IMR-90 (cell line): ENCODE measurements around the gene AMBP. TPM values are rescaled to one million over a fixed set of nuclear protein-coding genes. Genes with fewer than 3 reads are reported as not detected.

ENCODE experiments used
- ATAC-seq: fragments of 200-7000 bp; cut with Tn5 transposase; 2 replicates; pipeline ENCODE4 v1.9.1; 2020; ENCODE audit warnings: low read depth, mild to moderate bottlenecking, moderate library complexity
- BruUV-seq: library from RNA; stranded (reverse); fragments of 400-500 nt; replicated peaks from 2 replicates; lab custom pipeline; 2021; lab: Mats Ljungman, UMichigan
- CTCF ChIA-PET: fragments of 300-600 bp; formaldehyde crosslinking; extraction: SDS; loops from one replicate; lab custom pipeline; 2021; ENCODE audit warnings: antibody characterized with exemption; lab: Yijun Ruan, JAX
- POLR2A ChIA-PET: fragments of 300-600 bp; sonication (Branson Sonifier 250); formaldehyde crosslinking; loops from one replicate; lab custom pipeline; 2022; ENCODE audit warnings: antibody characterized with exemption; ENCODE audit not compliant: unreplicated experiment; lab: Charles Lee
- DNase-seq: peaks from one replicate; pipeline ENCODE4 v3.0.0; 2013
- H2AFZ ChIP-seq: replicated peaks from 2 replicates; pipeline ENCODE3; 2013; ENCODE audit warnings: low read length, mild to moderate bottlenecking; ENCODE audit not compliant: poor library complexity
- H2AK5ac ChIP-seq: 2 replicates; pipeline ENCODE4 v1.6.1; 2013; ENCODE audit warnings: low read depth, low read length, inconsistent platforms
- H2AK9ac ChIP-seq: replicated peaks from 2 replicates; pipeline ENCODE3; 2013; ENCODE audit warnings: mild to moderate bottlenecking, low read depth, low read length, moderate library complexity; ENCODE audit not compliant: poor library complexity
- H2BK120ac ChIP-seq: 2 replicates; pipeline ENCODE4 v1.6.1; 2013; ENCODE audit warnings: low read depth, low read length, inconsistent platforms
- H2BK15ac ChIP-seq: 3 replicates; pipeline ENCODE4 v1.6.1; 2013; ENCODE audit warnings: low read depth, low read length, inconsistent platforms
- H2BK20ac ChIP-seq: 2 replicates; pipeline ENCODE4 v1.6.1; 2013; ENCODE audit warnings: low read depth, mild to moderate bottlenecking, inconsistent platforms, low read length, moderate library complexity
- H2BK5ac ChIP-seq: 2 replicates; pipeline ENCODE4 v1.6.1; 2013; ENCODE audit warnings: mild to moderate bottlenecking, low read depth, low read length, inconsistent platforms; ENCODE audit not compliant: poor library complexity, severe bottlenecking
- H3K14ac ChIP-seq: replicated peaks from 2 replicates; pipeline ENCODE4 v1.6.1; 2013; ENCODE audit warnings: low read depth, low read length, inconsistent platforms
- H3K18ac ChIP-seq: 2 replicates; pipeline ENCODE4 v1.6.1; 2013; ENCODE audit warnings: low read depth, low read length, control low read depth
- H3K23ac ChIP-seq: 2 replicates; pipeline ENCODE4 v1.6.1; 2013; ENCODE audit warnings: low read depth, low read length, inconsistent platforms
- H3K27ac ChIP-seq: 2 replicates; pipeline ENCODE4 v1.5.1; 2013; ENCODE audit warnings: mild to moderate bottlenecking, control low read depth, low read length; ENCODE audit not compliant: insufficient read depth
- H3K27me3 ChIP-seq: 2 replicates; pipeline ENCODE4 v1.6.1; 2013; ENCODE audit warnings: low read length; ENCODE audit not compliant: control insufficient read depth, insufficient read depth
- H3K36me3 ChIP-seq: 2 replicates; pipeline ENCODE4 v1.6.1; 2013; ENCODE audit warnings: low read length, mixed read lengths; ENCODE audit not compliant: control insufficient read depth, insufficient read depth
- H3K4ac ChIP-seq: 2 replicates; pipeline ENCODE4 v1.6.1; 2013; ENCODE audit warnings: low read depth, low read length, inconsistent platforms
- H3K4me1 ChIP-seq: 2 replicates; pipeline ENCODE4 v1.6.1; 2013; ENCODE audit warnings: low read length, mixed read lengths; ENCODE audit not compliant: control insufficient read depth, insufficient read depth
- H3K4me2 ChIP-seq: 2 replicates; pipeline ENCODE4 v1.6.1; 2013; ENCODE audit warnings: low read depth, mild to moderate bottlenecking, control low read depth, low read length, moderate library complexity
- H3K4me3 ChIP-seq: 2 replicates; pipeline ENCODE4 v1.5.1; 2013; ENCODE audit warnings: low read depth, mild to moderate bottlenecking, control low read depth, low read length, moderate library complexity; ENCODE audit not compliant: insufficient read depth
- H3K56ac ChIP-seq: 2 replicates; pipeline ENCODE4 v1.6.1; 2013; ENCODE audit warnings: low read length, inconsistent platforms; ENCODE audit not compliant: insufficient read depth; ENCODE audit errors: extremely low read depth
- H3K79me1 ChIP-seq, 2 experiments: 2 replicates each; pipeline ENCODE4 v1.6.1; 2013; ENCODE audit warnings: low read length in 2 of 2, inconsistent platforms in 1 of 2, low read depth in 1 of 2
- H3K9ac ChIP-seq: 2 replicates; pipeline ENCODE4 v1.6.1; 2013; ENCODE audit warnings: low read depth, low read length, control low read depth
- H3K9me1 ChIP-seq: 2 replicates; pipeline ENCODE4 v1.6.1; 2013; ENCODE audit warnings: low read length, inconsistent platforms; ENCODE audit not compliant: insufficient read depth
- H3K9me3 ChIP-seq: 2 replicates; pipeline ENCODE4 v1.6.1; 2013; ENCODE audit warnings: low read length; ENCODE audit not compliant: control insufficient read depth, insufficient read depth
- H4K20me1 ChIP-seq: 2 replicates; pipeline ENCODE4 v1.6.1; 2013; ENCODE audit warnings: low read length, inconsistent platforms; ENCODE audit not compliant: insufficient read depth
- H4K5ac ChIP-seq: 2 replicates; pipeline ENCODE4 v1.6.1; 2013; ENCODE audit warnings: mild to moderate bottlenecking, low read depth, low read length, control low read depth
- H4K8ac ChIP-seq, 2 experiments: 2 replicates each; pipeline ENCODE4 v1.6.1; 2013; ENCODE audit warnings: low read depth in 2 of 2, low read length in 2 of 2, control low read depth in 1 of 2, inconsistent platforms in 1 of 2
- H4K91ac ChIP-seq: 2 replicates; pipeline ENCODE4 v1.6.1; 2013; ENCODE audit warnings: low read depth, low read length, inconsistent platforms; ENCODE audit not compliant: insufficient read depth
- CEBPB ChIP-seq: IDR thresholded peaks from 2 replicates; pipeline ENCODE4 v1.6.1; 2012; ENCODE audit warnings: low read depth, low read length, improper control_type of control experiment
- MXI1 ChIP-seq: IDR thresholded peaks from 2 replicates; pipeline ENCODE4 v1.6.1; 2012; ENCODE audit warnings: low read depth, mild to moderate bottlenecking, low read length, moderate library complexity, borderline replicate concordance
- RFX5 ChIP-seq: IDR thresholded peaks from 2 replicates; pipeline ENCODE4 v1.8.0; 2012; ENCODE audit warnings: low read depth, mild to moderate bottlenecking, low read length, moderate library complexity
- WGBS, 2 experiments: methylation state at CpG; one replicate each; pipeline versions ENCODE4 v1.1.5 to v1.1.7; 2013; ENCODE audit warnings: missing lambda C conversion rate in 2 of 2; ENCODE audit not compliant: insufficient read length in 1 of 2; ENCODE audit errors: extremely low coverage in 2 of 2; 5-methylcytosine and 5-hydroxymethylcytosine counted together
- dilution Hi-C: fragments of 300-500 bp; cut with HindIII; formaldehyde crosslinking; loops from one replicate; pipeline ENCODE4 v1.14.3; 2018; ENCODE audit warnings: low sequenced_read_pairs; ENCODE audit not compliant: unreplicated experiment
- in situ Hi-C: fragments of 300-500 bp; cut with MboI; formaldehyde crosslinking; loops from 3 replicates; pipeline ENCODE4 v1.14.3; 2019; ENCODE audit warnings: low sequenced_read_pairs, inconsistent platforms, mixed read lengths
- intact Hi-C: fragments of 100-400 bp; cut with micrococcal nuclease; formaldehyde crosslinking; loops from 2 replicates; pipeline ENCODE4 v1.10.0; 2022
- polyA plus RNA-seq, 3 experiments: library from polyadenylated mRNA; depleted of rRNA; stranded (reverse); fragments of >200 nt; gene quantifications; 2 replicates each; pipeline ENCODE4 v1.2.3, GENCODE V29; 2012; ENCODE audit warnings: low replicate concordance in 1 of 3
- total RNA-seq: library from RNA; depleted of rRNA; stranded (reverse); fragments of >200 nt; gene quantifications from 2 replicates; pipeline ENCODE4 v1.2.3, GENCODE V29; 2012

The AMBP gene
- total and polyA plus RNA-seq, 2 of the 4 experiments (the other 2 are of a cell fraction) = not detected

- H4K8ac ChIP-seq = no peak overlapping the region
- H3K9me1 ChIP-seq = no peaks in the 10 kb centered on the region
- H3K4me1 ChIP-seq = no peaks in the 10 kb centered on the region
- H3K79me1 ChIP-seq = no peaks in the 10 kb centered on the region
- no peak overlapping the region for H2AFZ ChIP-seq
- H3K14ac ChIP-seq = no peak overlapping the region
- DNase-seq (no peak), ATAC-seq (no peak)
- H3K4ac ChIP-seq = no peak overlapping the region
- no peak for TF ChIP-seq CEBPB
- TF ChIP-seq MXI1 = no peak
- TF ChIP-seq RFX5 = no peak
- peaks cover 22% of the 10 kb centered on the region for H3K27me3 ChIP-seq
- H3K27ac ChIP-seq = no peak overlapping the region
- no peak overlapping the region for H3K56ac ChIP-seq
- no peaks in the 10 kb centered on the region for H3K36me3 ChIP-seq
- H3K9me3 ChIP-seq = no peaks in the 10 kb centered on the region
- CTCF ChIA-PET = no interaction called here
- H4K20me1 ChIP-seq = no peaks in the 10 kb centered on the region
- no peak overlapping the region for H2BK20ac ChIP-seq
- H3K4me2 ChIP-seq = no peak overlapping the region
- no peak overlapping the region for H3K18ac ChIP-seq
- no peak overlapping the region for H2AK5ac ChIP-seq
- in situ Hi-C loops = no loop called here
- no TSS peak for BruUV-seq
- H2BK120ac ChIP-seq = no peak overlapping the region
- no CpG with 5 or more reads among the region's 8 CpGs for WGBS, 2 experiments
- H3K4me3 ChIP-seq = no peak overlapping the region
- no peak overlapping the region for H2BK5ac ChIP-seq
- intact Hi-C loops = no loop called here
- no peak overlapping the region for H3K9ac ChIP-seq
- no peak overlapping the region for H4K91ac ChIP-seq
- no peak overlapping the region for H3K23ac ChIP-seq
- H4K5ac ChIP-seq = no peak overlapping the region
- dilution Hi-C loops = no loop called here
- H2AK9ac ChIP-seq = no peak overlapping the region
- H2BK15ac ChIP-seq = no peak overlapping the region
- POLR2A ChIA-PET = no interaction called here
Observed at GRCh38 chr9:114065304-114065703, 12.8 kb downstream of the AMBP start.
